Neural progenitor cell (in vitro differentiated cells): Measurements from ENCODE around the gene FRMD5.

ENCODE experiments used
- CTCF ChIP-seq: fragments of 200-600 bp; sonication (generic); IDR thresholded peaks from 2 replicates; pipeline ENCODE4 v1.5.1; 2017; ENCODE audit warnings: antibody characterized with exemption, mild to moderate bottlenecking
- EZH2 ChIP-seq: fragments of 200-600 bp; sonication (generic); IDR thresholded peaks from 2 replicates; pipeline ENCODE4 v1.6.1; 2017; ENCODE audit warnings: antibody characterized with exemption, mild to moderate bottlenecking, moderate library complexity
- EZH2phosphoT487 ChIP-seq: fragments of 200-600 bp; sonication (generic); IDR thresholded peaks from 2 replicates; pipeline ENCODE4 v1.6.1; 2017; ENCODE audit warnings: antibody characterized with exemption

- TF ChIP-seq CTCF, result no peak
- TF ChIP-seq EZH2phosphoT487, result no peak
- TF ChIP-seq EZH2, result no peak
These were observed 24.0 kb upstream of the FRMD5 start for GRCh38 chr15:44219073-44219472.
